OCI-M1 (cell line): Measurements from ENCODE around the gene ULK4.
"Not testable (repeated sequence)": the region's sequence is repeated elsewhere in the genome, so short reads cannot be mapped to it uniquely, and the experiment has no call there.

Experiments
- DNase-seq: peaks from one replicate; lab custom pipeline; 2025; lab: John Stamatoyannopoulos, UW

The ULK4 gene

DNA sequence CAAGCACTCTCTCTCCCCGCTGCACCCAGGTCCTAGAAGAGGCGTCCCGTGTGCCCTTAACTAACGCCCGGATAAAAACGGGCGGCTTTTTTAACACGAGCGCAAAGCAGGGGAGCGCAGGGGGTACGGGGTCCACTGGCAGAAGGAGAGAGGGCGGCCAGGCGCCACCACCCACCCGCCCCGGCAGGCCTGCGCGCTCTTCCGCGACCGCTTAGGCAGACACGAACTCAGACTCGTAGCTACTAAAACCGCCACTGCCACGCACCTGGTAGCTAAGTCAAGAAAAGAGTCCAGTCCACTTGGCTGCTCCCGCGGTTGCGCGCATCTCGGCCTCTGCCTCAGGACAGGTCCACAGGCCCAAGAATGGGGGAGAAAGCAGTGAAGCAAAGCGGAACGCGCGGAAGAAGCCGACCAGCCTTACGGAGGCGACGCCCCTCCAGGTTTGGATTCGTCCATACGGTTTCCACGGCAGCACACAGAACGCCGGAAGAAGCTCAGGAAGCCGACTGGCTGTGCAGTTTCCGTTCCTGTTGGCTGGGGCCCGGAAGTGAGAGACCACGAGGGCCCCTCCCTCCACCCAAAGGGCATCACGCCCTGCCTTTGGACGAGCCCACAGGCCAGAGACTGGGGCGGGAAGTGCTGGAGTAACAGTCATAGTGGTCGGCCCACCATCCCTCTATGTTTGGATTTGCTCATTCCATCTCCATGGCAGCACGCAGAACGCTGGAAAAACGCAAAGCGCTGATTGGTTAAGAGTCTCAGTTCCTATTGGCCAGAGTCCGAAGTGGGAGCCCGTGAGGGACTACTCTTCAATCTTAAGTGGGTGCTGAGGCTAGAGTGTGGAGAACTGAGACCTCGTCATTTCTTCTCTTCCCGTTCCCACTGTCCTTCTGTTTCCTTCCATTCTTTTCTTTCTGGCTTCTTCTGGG, at the start of gene ULK4:
ULK4 (minus strand) TSS at position 353 of the 929 bp plus-strand sequence. CDS start 7,344 bp downstream, outside the sequence.
- peak; percentile 99 for DNase-seq

DNA sequence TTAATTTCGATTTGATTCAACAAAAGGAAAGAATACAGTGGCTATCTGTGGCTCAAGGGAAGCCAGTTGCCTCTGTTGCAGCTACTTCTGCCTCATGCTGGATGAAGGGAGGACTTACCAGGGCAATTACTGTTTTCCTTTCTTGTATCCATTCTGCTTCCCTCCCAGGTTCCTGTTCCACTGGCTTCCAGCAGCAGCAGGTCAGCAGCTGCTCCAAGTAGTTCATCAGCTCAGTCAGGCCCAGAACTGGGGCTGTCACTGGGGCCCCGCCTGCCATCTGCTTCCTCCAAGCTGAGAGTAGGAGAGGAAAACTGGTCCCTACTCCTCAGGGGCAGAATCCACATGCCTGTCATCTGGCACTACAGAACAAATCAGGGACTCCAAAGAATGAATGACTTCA, 48.6 kb upstream of the ULK4 start:
- DNase-seq: no peak

DNA sequence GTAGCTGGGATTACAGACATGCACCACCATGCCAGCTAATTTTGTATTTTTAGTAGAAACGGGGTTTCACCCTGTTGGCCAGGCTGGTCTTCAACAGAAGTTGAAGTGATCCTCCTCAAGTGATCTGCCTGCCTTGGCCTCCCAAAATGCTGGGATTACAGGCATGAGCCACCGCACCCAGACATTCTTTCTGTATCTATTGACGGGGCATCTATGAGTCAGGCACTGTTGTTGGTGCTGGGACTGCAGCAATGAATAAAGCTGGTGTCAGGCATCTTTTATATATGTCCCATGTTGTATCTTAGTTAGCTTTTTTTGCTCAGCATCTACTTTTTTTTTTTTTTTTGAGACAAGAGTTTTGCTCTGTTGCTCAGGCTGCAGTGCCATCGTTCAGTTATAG, 47.6 kb upstream of the ULK4 start:
- DNase-seq: no peak

DNA sequence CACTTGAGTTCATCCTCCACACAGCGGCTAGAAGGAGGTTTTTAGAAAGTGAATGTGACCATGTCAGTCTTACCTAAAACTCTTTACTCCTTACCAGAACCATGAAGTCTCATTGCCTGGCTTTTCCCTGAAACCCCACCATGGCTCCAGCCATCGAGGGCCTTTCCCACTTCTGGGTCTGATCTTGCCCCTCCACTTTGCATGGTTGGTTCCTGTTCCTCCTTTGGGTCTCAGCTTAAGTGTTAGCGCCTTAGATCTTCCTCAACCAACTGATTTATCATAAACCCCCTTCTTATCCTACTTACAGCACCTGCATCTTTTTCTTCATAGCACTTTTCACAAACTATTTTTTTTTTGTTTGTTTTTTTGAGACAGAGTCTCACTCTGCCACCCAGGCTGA, 45.9 kb upstream of the ULK4 start:
- no peak for DNase-seq

DNA sequence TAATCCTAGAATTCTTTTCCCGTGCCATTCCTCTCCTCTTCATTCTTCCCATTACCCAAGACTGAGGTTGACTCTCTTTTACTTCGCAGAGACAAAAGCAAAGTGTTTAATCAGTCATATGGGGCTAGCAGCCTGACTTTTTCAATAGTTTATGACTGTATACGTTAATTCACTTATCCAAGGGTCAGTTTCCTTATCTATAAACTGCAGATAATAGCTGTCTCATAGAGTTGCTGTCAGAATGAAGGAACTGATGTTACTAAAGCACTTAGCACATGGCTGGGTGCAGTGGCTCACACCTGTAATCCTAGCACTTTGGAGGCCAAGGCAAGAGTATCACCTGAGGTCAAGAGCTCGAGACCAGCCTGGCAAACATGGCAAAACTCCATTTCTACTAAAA, 43.5 kb upstream of the ULK4 start:
- DNase-seq: peak; percentile 66

DNA sequence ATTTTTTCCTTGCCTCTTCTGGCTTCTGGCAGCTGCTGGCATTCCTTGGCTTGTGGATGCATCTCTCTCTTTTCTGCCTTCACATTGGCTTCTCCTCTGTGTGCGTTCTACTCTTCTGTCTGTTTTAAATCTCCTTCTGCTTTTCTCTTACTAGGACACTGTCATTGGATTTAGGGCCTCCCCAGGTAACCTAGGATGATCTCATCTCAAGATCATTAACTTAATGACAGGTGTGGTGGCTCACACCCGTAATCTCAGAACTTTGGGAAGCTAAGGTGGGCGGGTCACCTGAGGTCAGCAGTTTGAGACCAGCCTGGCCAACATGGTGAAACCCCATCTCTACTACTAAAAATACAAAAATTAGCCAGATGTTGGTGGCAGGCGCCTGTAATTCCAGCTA, 40.9 kb upstream of the ULK4 start:
- no peak for DNase-seq

DNA sequence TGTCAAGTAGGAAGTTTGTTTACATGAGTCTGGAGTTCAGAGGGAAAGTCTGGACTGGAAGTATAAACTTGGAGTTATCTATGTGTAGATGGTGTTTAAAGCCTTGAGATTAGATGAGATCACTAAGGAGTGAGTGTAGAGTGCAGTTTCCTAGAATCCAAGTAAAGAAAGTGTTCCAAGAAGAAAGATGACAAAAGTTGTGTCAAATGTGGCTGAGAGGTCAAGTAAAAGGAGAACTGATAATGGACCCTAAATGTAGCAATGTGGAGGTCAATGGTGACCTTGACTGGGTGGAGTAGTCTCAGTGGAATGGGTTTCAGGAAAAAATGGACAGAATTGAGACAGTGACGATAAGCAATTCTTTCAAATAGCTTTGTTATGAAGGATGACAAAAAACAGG, 39.9 kb upstream of the ULK4 start:
- DNase-seq: peak; percentile 63

DNA sequence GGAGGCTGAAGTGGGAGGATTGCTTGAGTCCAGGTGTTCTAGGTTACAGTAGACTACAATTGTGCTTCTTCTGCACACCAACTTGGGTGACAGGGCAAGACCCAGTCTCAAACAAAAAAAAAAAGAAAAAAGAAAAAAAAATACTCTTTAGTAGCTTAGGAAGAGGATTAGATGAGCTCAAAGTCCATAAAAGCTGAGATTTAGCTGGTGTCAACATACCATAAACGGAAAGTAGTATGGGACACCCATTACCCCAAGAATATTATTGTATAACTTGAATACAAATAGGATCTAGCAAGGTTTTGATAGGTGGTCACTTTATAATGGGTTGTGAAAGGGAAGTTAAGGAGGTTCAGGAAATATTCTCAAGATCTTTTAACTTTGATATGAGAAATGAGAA, 38.0 kb upstream of the ULK4 start:
- DNase-seq: no peak

DNA sequence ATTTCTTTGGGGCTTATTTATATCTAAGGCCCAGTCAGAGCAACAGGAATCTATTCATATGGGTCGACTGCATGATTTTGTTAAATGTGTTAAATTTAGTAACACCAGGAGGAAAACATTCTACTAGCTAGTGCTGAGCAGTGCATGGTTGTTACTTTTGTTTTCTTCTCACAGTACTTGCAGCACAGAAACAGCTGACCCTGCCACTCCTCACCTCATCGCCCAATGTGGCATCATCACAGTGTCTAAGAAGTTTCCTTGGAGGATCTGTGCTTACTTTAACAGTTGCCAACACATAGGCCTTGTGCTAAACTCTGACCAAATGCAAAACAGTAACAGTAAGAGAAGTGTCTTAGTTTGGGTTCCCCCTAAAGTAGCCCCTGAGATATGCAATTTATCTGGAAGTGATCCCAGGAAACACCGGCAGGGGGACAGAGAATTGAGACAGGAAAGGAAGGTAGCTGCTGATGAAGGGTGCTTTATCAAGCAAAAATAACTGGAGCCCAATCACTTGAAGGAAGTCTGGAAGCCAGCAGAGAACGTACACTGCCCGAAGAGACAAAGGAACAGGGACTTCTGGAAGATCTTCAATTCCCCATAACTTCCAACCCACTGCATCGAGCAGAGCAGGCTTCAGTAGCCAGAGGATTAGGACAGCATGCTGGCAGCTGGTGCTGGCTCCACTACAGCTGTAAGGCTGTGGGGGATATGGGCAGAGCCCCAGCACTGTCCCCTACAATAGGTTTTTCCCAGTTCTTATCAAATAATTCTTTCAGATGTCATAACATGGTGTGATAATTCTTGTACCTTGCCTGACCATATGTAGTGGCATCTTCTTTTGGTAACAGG, 36.0 kb upstream of the ULK4 start:
- no peak for DNase-seq

DNA sequence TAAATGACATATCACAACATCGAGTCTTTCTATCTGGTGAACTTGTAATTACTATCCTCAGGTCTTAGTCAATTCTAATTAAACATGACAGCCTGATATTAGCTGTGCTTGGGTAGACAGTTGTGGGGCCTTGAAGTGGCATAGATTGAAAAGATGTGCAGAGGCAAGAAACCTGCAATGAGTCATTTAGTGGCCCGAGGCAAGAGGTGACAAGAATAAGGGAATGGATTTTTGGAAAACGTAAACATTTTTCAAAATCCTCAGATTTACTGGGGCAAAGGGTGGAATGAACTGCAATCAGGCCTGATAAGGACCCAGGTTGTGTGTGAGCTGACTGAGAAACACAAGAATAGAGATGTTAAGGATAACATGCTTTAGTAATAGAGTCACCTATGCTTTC, 29.5 kb upstream of the ULK4 start:
- DNase-seq: no peak

DNA sequence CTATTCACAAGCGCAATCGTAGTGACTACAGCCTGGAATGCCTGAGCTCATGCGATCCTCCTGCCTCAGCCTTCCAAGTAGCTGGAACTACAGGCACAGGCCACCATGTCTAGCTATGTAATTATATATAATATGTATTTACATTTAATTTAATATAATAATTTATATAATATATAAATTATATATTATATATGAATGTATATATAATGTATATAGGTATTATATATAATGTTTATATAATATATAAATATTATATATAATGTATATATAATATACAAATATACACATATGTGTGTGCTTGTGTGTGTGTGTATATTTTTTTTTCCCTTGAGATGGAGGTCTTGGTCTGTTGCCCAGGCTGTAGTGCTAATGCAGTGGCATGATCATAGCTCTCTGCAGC, 27.6 kb upstream of the ULK4 start:
- no peak for DNase-seq

DNA sequence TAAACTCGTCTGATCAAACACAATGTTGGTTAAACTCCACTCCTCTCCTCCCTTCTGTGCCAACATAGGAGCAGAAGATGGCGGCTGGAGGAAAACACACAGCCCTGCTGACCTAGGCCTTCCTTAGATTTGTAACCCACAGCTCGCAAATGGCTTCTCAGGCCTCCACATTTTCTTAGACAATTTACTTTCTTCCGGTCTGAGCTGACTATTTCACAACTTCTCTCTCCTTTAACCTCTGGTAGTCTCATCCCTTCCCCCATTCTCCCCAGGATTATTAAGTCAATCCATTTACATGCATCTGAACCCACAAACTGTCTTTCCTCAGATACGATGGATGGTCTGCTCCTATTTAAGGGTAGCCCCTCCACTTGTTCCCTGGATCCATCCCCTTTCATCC, 25.7 kb upstream of the ULK4 start:
- no peak for DNase-seq

DNA sequence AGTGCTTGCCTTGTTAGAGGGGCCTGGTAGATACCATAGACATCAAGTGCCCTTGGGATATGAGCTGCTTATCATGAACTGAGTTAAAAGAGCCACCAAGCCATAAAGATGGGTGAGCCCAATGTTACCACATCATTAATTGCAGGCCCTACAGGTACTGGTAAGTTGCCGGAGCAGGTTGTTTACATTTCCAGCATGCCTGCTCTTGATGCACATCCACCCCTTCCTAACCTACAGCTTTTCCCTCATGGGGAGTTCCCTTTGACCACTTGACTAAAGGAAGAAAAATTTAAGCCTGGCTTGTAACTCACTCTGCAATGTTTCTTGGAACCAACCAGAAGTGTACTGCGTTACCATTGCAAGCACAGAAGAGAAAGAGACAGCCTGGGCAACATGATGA, 24.7 kb upstream of the ULK4 start:
- no peak for DNase-seq

DNA sequence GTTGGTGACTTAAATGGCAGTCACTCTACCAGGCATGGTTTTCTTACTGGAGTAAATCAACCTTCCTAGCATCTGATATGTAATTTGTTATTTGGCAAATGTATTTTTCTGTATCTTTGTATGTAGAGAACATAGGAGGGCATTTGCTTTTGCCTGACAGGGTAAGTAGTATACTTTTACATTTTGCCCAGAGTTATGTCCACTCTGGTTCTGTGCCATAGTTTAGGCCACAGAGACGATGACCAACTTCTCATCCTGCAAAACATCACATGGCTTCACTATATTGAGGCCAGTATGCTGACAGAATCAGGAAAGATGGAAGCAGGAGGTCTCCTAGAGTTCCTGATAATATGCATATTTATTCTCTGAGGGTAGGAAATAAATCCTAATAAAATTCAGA, 23.1 kb upstream of the ULK4 start:
- no peak for DNase-seq

DNA sequence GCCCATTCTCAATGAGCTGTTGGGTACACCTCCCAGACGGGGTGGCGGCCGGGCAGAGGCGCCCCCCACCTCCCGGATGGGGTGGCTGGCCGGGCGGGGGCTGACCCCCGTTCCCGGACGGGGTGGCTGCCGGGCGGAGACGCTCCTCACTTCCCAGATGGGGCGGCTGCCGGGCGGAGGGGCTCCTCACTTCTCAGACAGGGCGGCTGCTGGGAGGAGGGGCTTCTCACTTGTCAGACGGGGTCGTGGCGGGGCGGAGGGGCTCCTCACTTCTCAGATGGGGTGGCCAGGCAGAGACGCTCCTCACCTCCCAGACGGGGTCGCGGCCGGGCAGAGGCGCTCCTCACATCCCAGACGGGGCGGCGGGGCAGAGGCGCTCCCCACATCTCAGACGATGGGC, 21.2 kb upstream of the ULK4 start:
- DNase-seq: not testable (repeated sequence)

DNA sequence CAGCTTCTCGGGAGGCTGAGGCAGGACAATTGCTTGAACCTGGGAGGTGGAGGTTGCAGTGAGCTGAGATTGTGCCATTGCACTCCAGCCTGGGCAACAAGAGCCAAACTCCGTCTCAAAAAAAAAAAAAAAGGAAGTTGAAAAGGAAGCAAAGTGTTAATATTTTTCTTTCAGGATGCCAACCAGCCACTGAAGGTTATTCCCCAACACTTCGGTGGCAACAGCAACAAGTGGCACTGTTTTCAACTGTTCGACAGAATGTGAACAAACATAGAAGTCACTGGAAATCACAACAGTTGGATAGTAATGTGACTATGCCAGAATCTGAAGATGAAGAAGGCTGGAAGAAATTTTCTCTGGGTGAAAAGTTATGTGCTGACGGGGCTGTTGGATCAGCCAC, 15.5 kb upstream of the ULK4 start:
- not testable (repeated sequence) for DNase-seq

DNA sequence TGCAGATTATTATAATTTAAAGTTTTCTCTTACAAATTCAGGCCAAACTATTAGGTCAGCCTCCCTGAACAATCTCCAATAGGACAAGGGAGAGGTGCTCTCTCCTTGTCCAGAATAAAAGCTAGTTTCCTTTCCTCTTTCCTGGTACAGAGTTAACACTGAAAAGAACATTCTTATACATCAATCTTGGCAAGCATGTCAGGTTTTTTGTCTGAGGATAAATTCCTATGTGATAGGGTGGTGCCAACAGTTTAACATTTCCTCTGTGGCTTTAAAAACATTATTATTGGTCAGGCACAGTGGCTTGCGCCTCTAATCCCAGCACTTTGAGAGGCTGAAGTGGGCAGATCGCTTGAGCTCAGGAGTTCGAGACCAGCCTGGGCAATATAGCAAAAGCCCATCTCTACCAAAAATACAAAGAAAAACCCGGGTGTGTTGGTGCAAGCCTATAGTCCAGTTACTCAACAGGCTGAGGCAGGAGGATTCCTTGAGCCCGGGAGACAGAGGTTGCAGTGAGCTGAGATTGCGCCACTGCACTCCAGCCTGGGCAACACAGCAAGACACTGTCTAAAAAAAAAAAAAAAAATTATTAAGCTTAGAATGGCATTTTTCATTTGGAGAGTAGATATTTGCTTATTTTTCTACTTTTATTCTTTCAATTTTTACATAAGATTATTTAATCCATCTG, 13.7 kb upstream of the ULK4 start:
- DNase-seq: no peak

DNA sequence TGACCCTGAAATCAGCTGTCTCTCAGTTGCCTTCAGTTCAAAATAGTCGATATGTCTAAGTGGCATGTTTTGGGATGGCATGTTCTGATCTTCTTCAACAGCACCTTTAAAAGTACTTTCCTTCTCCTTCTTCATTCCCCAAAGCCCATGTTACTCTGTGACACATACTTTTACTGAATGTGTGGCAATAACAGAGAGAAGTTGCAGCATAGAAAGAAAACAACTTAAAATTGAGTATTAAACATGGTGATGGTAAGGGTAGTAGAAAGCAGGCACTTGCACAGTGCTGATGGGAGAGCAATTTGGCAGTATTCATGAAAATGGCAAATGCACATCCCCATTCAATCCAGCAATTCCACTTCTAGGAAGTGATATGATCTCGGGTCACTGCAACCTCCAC, 12.3 kb upstream of the ULK4 start:
- no peak for DNase-seq

DNA sequence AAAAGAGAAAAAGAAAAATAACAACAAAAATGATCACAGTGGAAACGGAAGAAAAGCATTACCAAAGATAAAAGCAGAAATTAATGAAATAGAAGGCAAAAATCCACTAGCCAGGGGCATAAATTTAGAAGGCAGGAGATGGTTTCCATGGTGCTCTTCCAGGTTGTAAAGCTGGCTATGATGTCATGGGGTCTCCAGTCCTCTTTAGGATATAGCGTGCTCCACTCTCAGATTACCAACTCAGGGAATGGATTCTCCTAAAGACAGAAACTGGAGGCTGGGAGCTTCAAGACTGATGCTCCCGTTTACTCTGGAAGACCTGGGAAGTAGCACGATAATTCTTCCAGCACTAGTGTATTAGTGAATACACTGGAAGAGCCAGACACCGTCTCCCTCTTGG, 10.9 kb upstream of the ULK4 start:
- DNase-seq: no peak

DNA sequence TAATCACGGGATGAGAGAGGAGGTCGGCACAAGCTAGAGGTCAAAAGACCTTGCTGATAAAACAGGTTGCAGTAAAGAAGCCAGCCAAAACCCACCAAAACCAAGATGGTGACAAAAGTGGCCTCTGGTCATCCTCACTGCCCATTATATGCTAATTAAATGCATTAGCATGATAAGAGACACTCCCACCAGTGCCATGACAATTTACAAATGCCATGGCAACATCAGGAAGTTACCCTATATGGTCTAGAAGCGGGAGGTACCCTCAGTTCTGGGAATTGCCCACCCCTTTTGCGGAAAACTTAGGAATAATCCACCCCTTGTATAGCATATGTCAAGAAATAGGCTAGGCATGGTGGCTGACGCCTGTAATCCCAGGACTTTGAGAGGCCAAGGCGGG, 4.3 kb upstream of the ULK4 start:
- no peak for DNase-seq

DNA sequence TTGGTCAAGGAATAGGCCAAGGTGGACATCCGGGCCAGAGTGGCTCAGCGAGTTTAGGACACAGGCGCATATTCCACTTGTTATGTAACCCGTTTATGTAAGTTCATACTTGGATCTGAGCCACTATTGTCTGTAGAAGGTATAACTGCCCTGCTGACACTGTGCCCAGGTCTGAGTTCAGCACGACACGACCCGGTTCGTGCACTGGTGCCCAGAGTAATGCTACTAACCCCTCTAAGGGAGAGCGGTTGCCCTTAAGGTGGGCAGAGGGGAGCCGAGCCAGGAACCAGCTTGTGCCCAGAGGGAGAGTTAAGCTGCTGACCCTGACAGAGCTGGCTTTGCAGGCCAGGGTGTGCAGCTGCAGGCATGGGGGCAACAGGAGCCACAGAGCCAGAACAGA, 1.9 kb upstream of the ULK4 start:
- DNase-seq: no peak
